ENCODE measurements around the gene TMPRSS6.

Gene TMPRSS6

DNA sequence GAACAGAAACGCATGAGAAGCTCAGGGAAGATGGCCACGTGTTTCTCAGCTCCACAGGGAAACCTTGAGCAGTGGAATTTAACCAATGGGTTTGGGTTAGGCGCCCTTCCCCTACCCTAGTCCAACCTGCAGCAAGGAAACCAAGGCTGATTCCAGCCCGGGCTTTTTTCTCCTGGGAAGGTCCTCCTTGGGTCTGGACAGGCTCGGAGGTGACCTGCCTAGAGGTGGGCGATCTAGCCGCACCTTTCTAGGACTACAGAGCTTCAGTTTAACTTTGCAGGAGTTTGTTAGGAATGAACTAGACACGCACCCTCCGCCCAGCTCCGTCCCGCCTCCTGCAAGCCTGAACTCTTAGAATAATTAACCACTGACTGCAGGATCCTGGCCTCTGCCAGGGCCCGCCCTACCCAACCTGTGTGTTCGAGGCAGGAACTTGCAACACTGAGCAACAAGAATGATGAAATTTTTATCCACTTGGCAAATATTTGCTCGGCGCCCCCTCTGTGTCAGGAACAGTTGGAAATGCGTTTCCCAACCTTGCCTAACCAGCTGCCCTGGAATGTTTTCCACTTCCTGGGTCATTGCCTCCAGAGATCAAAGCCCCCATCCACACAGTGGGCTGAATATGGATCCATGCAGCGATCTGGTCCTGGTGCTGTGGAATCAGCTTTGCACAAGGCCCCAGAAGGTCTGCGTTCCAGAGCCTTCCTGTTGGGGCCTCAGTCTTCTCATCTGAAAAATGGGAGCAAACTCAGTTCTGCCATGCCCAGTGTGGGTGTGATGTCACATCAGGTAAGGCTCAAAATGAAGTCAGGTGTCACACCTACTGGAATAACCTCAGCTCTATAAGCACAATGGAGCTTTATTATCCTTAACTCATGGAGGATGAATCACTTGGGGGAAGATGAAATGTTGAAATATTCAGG lies 76.7 kb downstream of the TMPRSS6 start:
- in situ Hi-C loops (cut with MboI; ENCODE audit: low sequenced_read_pairs): no loop called here

DNA sequence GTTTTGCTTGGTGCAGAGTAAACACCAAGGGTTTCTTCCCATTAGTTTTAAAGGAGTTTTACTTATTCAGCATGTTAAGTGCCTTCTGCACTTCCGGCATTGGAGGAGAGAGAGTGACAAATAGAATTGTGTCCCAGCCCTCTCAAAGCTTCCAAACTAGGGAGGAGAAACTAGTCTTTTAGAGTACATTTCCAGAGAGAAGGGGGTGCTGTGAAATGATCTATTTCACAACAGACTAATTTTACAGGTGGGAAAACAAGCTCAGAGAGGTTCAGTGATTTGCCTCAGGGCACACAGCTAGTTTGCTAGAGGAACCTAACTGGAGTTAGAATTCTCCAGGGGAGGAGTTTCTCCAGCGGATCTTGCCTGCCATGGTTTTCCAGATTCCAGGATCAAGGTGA lies 77.4 kb downstream of the TMPRSS6 start:
- in situ Hi-C loops (cut with MboI; ENCODE audit: low sequenced_read_pairs): no loop called here

DNA sequence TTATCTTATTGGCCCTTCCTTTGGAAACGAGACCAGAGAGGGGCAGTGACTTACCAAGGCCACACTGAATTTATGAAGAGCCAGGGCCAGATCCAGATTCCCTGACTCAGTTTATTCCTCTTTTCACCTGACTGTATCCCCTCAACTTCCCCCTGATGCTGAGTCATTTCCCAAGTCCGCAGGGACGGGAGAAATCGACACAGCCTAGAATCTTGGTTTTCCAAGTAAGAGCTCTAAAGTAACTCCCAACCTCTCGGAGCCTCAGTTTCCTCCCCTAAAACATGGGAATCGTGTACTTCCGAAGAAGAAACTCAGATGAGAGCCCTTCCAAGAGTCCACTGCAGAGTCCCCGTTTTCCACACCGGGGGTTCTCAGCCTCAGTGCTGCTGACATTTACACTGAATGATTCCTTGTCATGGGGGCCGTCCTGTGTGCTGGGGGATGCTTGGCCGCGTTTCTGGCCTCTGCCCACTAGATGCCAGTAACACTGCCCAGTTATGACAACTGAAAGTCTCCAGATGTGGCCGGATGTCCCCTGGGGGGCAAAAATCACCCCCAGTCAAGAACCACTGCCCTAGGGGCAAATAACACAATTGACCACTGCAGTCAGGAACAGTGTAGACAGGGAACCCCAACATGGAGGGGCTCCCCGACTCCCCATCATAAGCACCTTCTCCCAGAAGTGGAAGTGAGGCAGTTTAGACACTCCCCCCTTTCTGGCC lies 78.8 kb downstream of the TMPRSS6 start:
- in situ Hi-C loops (cut with MboI; ENCODE audit: low sequenced_read_pairs): no loop called here

- in situ Hi-C loops (cut with MboI; ENCODE audit: low sequenced_read_pairs): no loop called here
Measured at GRCh38 chr22:37028692-37029674, 80.5 kb downstream of the TMPRSS6 start.

- in situ Hi-C loops (cut with MboI; ENCODE audit: low sequenced_read_pairs): no loop called here
Measured at GRCh38 chr22:37027556-37027955, 82.0 kb downstream of the TMPRSS6 start.

- in situ Hi-C loops (cut with MboI; ENCODE audit: low sequenced_read_pairs): no loop called here
Measured at GRCh38 chr22:37026325-37026724, 83.2 kb downstream of the TMPRSS6 start.

DNA sequence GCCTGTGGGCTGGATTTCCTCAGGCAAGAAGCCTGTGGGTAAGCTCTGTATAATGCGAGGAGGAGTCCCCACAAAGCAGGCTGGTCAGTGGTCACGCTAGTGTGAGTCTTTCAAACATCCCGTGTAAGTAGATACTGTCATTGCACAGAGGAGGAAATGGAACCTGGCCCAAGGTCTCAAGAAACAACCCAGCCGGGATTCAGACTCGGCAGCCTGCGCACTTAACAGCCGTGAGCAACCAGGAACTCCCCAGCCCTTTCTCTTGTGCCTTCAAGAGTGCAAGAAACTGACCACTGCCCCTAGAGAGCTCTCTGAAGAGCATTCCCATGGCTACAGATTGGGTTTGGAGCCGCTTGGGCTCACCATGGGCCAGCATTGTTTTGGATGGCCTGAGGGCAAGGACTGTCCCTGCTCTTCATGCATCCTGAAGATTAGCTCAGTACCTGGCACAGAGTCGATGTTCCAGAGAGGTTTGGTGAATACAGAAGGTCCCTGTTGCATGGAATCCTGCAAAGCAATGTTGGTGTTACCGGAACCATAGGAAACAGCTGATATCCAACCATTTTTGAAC lies 83.9 kb downstream of the TMPRSS6 start:
- in situ Hi-C loops (cut with MboI; ENCODE audit: low sequenced_read_pairs): no loop called here

GRCh38 chr22:37024339-37025157 lies 85.0 kb downstream of the TMPRSS6 start:
- in situ Hi-C loops (cut with MboI; ENCODE audit: low sequenced_read_pairs): no loop called here

DNA sequence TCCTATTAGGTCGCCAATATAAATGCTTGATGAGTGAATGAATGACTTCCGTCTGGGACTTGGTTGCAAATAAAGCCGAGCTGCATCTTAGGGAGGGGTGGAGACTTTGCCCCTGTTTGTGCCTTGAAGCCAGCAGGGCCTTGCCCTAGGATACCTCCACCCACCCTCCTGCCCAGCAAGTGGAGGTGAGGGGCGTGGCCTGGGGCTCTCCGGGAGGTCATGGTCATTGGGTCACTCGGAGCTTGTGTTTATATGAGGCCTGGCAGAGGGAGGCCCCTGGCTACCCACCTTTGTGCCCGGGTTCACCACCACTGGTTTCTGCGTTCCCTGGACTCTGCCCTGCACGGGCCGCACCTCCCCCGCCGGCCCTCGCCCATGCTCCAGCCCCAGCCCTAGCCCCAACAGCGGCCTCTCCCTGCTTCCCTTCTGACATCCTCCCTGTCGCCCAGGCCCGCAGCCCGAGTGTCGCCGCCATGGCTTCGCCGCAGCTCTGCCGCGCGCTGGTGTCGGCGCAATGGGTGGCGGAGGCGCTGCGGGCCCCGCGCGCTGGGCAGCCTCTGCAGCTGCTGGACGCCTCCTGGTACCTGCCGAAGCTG lies 85.7 kb downstream of the TMPRSS6 start:
- in situ Hi-C loops (cut with MboI; ENCODE audit: low sequenced_read_pairs): no loop called here

DNA sequence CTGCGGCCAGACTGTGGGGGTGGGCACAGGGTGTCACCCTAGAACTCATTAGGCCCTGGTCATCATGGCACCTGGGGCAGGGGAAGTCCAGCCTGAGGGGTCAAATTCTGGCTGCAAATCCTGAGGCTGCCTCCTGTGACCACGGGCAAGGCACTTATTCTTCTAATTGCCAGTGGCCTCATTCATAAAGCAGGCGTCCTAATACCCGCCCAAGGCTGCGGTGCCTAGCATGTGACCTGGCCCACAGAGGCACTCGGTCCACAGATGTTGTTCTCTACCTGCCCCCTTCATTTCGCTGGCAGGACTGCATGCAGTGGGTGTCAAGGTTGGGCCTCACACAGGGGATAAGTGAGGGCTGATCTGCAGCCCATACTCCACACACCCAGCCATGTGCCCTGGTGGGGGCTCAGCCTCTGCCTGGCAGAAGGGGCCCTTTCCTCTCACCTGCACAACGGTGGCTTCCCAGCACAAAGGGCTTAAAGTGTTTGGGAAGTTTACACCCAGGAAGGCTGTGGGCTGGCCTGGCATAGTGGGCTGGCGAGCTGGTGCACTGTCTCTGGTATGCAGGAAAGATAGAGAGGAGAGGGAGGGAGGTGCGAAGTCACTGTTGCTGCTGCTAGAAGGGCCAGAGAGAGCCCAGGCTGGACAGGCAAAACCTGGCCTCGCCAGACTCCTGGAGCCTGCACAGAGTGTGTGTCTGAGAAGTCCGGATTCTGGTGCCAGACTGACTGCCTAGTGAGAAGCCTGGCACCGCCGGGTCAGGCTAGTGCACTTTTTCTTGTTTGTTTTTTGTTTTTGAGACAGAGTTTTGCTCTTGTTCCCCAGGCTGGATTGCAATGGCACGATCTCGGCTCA lies 86.8 kb downstream of the TMPRSS6 start:
- in situ Hi-C loops (cut with MboI; ENCODE audit: low sequenced_read_pairs): no loop called here

GRCh38 chr22:37021710-37022482 lies 87.6 kb downstream of the TMPRSS6 start:
- in situ Hi-C loops (cut with MboI; ENCODE audit: low sequenced_read_pairs): no loop called here

- in situ Hi-C loops (cut with MboI; ENCODE audit: low sequenced_read_pairs): no loop called here
Measured at GRCh38 chr22:37021041-37021440, 88.5 kb downstream of the TMPRSS6 start.

GRCh38 chr22:37020192-37020479 lies 89.4 kb downstream of the TMPRSS6 start:
- in situ Hi-C loops (cut with MboI; ENCODE audit: low sequenced_read_pairs): no loop called here

DNA sequence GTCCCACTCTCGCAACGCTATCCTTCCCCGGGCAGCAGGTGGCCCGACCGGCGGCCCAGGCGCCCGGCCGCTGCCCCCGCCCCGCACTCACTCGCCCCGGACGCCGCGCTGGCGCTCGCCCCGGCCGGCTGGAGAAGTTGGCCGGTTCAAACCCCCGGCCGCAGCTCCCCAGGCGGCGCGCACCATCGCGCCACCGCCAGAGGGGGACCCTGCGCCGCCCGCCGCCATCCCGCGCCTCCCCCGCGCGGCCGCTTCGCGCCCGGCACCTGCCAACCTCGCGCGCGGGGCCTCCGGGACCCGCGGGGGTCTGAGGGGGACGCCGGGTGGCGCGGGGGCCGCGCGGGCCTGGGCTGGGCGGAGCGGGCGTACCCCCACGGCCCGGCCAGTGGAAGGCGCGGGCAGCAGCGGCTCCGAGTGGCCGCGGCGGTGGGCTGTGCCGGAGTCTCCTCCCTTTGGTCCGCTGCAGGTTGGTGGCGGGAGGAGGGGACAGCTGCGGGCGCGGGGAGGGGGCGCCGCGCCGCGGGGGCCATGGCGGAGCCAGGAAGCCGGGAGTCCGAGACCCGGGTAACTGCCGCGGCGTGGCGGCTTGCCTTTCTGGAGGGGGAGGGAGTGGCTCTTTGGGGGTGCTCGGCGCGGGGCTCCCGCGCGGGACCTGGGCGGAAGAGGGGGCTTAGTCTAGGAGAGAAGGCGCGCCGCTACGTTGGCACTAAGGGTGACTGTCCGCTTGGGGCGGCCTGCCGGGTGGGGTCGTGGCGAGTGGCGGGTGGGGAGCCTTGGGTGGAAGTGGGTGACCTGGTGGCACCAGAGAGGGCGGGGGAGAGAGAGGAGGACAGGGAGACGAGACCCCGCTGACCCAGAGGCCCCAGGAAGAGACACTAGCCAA lies 90.0 kb downstream of the TMPRSS6 start, which contains the start of the genes MPST and TST:
MPST (plus strand) TSS at position 434 of the 883 bp plus-strand sequence; CDS start at position 529, 95 bp downstream.
TST (minus strand) TSS at position 139 of the 883 bp plus-strand sequence. CDS start 715 bp downstream, outside the sequence.
- in situ Hi-C loops (cut with MboI; ENCODE audit: low sequenced_read_pairs): no loop called here

DNA sequence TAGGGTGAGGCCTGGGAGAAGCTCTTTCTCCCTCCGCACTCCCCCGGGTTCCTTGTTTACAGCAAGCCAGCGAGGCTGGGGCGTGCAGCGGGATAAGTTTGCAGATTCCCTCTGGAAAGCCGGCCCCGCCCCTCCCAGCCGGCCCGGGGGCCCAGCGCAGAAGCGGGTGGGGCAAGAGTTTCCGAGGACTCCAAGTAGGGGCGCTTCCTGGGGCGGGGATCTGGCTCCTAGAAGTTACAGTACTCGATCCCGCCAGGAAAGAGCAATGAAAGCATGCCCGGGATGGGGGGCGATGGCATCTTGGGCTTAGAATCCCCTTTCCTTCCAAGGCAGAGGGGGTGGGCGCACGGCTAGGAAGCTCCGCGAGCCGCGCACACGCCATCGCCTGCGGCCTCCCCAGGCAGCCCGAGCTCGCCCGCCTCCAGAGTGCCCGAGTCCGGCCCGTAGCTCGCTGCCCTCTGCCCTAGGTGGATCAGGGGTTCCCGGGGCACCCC lies 90.7 kb downstream of the TMPRSS6 start:
- in situ Hi-C loops (cut with MboI; ENCODE audit: low sequenced_read_pairs): no loop called here

DNA sequence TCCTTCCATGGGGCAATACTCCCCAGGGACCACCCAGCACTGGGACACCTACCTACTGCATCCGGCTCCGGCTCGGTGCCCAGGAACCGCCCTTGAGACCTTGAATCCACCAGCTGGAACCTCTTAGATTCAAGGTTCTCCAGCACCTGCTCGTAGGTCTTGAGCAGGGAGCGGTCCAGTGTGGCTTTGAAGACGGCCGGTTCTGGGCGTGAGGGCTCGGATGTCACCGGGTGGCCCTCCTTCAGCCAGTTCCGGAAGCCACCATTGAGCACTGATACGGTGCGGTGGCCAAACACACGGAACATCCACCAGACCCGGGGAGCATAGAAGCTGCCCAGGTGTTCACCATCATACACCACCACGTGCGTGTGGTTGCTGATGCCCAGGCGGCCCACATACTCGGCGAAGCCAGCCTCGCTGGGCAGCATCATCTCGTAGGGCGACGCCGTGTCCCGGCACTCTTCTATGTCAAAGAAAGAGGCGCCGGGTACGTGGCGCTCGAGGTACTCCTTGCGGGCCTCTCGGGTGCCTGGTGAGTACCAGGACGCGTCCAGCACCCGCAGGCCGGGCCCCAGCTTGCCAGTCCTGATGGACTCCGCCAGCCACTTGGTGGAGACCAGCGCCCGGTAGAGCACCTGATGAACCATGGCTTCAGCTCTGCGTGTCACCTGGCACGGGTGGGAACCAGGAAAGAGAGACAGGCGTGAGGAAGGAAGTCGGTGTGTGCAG lies 91.3 kb downstream of the TMPRSS6 start:
- in situ Hi-C loops (cut with MboI; ENCODE audit: low sequenced_read_pairs): no loop called here

All from HL-60/S4 treated with phorbol 12-myristate 13-acetate at 8.2 ng/mL for 4 days and 3 days (cell line).